AG10803 (cell line): ENCODE data around the gene UBAC1.

ENCODE experiments used
- DNase-seq: peaks from one replicate; pipeline ENCODE4 v3.0.0; 2010; ENCODE audit warnings: low read depth
- H3K4me3 ChIP-seq: 2 replicates; pipeline ENCODE4 v1.5.1; 2011; ENCODE audit warnings: mild to moderate bottlenecking, low read length, control low read depth
- TF ChIP-seq, protein P1 (sequence below): conservative IDR thresholded peaks from 2 replicates; pipeline ENCODE4 v1.5.1; 2011; ENCODE audit warnings: mild to moderate bottlenecking, low read length, control low read depth, inconsistent platforms

The UBAC1 gene

DNA sequence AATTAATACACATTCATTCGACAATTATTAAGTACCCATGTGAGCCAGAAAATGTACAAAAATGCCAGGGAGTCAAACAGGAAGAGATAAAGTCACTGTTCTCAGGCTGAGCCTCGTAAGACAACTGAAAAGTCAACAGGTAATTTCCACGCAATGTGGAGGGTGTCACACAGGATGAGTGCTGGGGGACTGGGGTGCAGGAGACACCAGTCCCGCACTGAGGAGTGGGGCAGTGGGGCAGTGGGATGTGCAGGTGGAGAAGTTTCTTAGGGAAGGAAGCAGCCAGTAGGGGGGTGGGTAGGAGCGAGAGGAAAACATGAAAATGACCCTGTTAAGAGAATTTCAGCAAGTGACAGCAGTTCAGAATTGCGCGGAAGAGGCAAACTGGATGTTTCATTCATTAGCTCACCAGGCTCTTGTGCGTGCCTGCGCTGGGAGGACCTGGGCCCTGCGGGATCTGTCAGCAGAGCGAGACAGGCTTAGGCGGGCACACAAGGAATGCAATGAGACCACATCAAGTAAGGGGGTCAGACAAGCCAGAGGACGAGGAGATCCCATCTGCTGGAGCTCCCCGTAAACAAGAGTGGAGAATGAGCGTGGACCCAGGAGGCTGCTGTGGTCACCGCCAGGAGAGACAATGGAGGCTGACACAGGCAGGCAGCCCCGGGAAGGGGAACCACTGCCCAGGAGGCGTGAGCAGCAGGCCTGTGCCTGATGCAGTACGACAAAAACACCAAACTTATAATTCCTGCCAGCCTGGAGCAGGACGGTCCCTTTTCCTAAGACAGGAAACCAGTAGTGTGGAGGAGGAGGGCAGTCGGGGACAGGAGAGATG is 74.8 kb downstream of the UBAC1 start:
- TF ChIP-seq, protein P1, sequence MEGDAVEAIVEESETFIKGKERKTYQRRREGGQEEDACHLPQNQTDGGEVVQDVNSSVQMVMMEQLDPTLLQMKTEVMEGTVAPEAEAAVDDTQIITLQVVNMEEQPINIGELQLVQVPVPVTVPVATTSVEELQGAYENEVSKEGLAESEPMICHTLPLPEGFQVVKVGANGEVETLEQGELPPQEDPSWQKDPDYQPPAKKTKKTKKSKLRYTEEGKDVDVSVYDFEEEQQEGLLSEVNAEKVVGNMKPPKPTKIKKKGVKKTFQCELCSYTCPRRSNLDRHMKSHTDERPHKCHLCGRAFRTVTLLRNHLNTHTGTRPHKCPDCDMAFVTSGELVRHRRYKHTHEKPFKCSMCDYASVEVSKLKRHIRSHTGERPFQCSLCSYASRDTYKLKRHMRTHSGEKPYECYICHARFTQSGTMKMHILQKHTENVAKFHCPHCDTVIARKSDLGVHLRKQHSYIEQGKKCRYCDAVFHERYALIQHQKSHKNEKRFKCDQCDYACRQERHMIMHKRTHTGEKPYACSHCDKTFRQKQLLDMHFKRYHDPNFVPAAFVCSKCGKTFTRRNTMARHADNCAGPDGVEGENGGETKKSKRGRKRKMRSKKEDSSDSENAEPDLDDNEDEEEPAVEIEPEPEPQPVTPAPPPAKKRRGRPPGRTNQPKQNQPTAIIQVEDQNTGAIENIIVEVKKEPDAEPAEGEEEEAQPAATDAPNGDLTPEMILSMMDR = no peak
- no peak for DNase-seq

DNA sequence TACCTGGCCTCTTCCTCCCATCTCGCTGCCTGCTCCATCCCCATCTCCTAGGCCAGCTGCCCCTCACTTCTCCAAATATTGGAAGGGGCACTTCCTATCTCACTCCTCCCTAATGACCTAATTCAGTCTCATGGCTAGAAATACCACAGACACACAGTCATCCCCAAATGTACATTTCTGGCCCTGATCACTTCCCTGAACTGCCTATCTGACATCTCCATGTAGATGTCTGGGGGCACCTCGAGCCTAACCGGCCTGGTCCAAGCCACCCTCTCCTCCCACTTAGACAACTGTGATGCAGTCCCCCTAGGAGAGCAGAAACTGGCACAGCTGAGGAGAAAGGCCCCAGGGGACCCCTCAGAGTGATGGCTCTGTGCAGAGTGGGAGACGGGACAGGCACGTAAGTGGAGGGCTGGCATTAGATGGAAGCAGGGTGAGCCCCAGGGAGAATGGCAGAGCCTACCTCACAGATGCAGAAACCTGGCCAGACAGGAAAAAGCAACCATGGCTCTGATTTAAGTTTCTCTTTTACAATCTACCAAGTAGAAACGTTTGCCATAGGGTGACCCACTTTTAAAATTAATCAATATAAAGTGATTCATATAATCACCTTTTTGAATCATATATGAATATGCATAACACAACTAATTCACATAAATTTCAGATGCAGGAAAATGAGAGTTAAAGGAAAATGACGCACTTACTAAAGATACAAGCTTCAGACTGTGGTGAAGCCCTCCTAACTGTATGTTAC is 75.9 kb downstream of the UBAC1 start:
- DNase-seq = peak; percentile 25
- TF ChIP-seq, protein P1 = no peak
- no peak overlapping the region for H3K4me3 ChIP-seq

More for the DNA sequence above, 74.8 kb downstream of the UBAC1 start:
- no peak overlapping the region for H3K4me3 ChIP-seq

DNA sequence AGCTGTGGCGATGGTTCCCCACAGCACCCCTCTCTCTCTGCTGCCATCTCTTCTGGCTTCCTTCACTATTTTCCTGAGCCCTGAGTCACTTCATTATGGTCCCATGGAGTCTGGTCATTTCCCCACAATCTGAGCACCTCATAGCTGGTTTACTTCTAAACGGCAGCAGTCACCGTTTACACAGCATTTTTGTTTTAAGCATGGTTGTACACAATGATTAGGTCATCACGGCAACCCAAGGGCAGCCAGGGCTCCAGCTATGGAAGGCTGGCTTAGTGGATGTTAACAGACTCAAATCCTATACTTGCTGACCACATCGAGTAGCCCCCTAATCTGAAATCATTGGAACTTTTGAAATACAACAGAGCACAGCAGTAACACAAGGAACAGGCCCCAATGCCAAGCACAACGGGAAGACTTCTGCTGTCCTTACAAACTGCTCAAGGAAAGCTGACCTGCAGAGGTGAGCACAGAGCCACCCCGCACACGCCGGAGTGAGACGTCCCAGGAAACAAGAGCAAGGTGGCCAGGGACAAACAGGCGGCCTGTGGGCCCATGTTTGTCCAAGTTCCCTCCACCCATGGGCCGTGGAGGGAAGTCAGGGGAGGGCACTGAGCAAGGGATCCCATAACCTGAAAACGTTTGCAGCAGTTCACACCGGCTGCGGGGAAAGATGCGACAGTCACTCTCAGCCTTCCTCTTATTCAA is 76.7 kb downstream of the UBAC1 start:
- H3K4me3 ChIP-seq = no peak overlapping the region
- TF ChIP-seq, protein P1 = no peak
- DNase-seq = peak; percentile 45

DNA sequence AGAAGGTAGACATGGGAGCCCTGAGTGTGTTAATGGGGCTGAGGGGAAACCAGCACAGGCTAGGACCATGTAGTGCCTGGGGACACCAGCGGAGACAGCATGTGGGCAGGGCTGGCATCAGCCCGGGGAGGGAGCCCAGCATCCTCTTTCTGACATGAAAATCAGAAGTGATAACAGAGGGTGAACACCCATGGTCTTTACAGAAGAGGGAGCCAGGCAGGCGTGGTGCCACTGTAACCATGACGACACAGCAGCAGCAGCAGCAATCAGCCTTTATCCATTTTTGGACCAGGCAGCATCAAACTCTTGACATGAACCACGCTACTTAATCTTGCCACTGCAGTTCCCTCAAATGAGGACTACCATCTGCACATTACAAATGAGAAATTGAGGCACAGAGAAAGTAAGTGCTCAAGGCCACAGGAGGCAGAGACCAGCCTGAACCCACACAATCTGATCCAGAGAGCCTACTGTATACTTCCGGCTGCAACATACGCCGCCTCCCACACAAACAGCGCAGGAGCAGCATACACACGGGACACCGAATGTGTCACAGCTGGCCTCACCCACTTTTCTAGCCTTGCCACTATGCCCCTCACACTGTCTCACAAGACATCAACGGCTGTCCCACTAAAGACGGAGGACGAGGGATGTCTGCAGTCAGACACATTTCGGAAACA is 77.6 kb downstream of the UBAC1 start:
- no peak for DNase-seq
- no peak overlapping the region for H3K4me3 ChIP-seq
- TF ChIP-seq, protein P1 = no peak
